ENCODE measurements around the gene KITLG. TPM values are rescaled to one million over a fixed set of nuclear protein-coding genes. Genes with fewer than 3 reads are reported as not detected.
"Not testable (repeated sequence)": the region's sequence is repeated elsewhere in the genome, so short reads cannot be mapped to it uniquely, and the experiment has no call there.

The KITLG gene
- polyA plus RNA-seq, 4 donors = 29.6 to 40.9 (median 38.0) TPM

- no peak for DNase-seq (ENCODE audit: low read depth in 4 of 4, low spot score in 3 of 4)
These were observed 2.7 kb downstream of the KITLG start for GRCh38 chr12:88577537-88577936.

GRCh38 chr12:88576866-88577265, 3.4 kb downstream of the KITLG start:
- no peak for DNase-seq (ENCODE audit: low read depth in 4 of 4, low spot score in 3 of 4)

GRCh38 chr12:88575361-88575970, 4.8 kb downstream of the KITLG start:
- no peak for DNase-seq (ENCODE audit: low read depth in 4 of 4, low spot score in 3 of 4)

GRCh38 chr12:88574278-88574677, 6.0 kb downstream of the KITLG start:
- DNase-seq (ENCODE audit: low read depth in 4 of 4, low spot score in 3 of 4) = no peak

- no peak for DNase-seq (ENCODE audit: low read depth in 4 of 4, low spot score in 3 of 4)
These were observed 6.7 kb downstream of the KITLG start for GRCh38 chr12:88573583-88573982.

GRCh38 chr12:88572781-88573549, 7.3 kb downstream of the KITLG start:
- DNase-seq (ENCODE audit: low read depth in 4 of 4, low spot score in 3 of 4) = no peak

- no peak for DNase-seq (ENCODE audit: low read depth in 4 of 4, low spot score in 3 of 4)
These were observed 8.7 kb downstream of the KITLG start for GRCh38 chr12:88571543-88571942.

- DNase-seq (ENCODE audit: low read depth in 4 of 4, low spot score in 3 of 4) = no peak
These were observed 10.2 kb downstream of the KITLG start for GRCh38 chr12:88570103-88570502.

GRCh38 chr12:88566430-88566829, 13.8 kb downstream of the KITLG start:
- DNase-seq (ENCODE audit: low read depth in 4 of 4, low spot score in 3 of 4) = no peak

GRCh38 chr12:88562846-88563582, 17.3 kb downstream of the KITLG start:
- DNase-seq (ENCODE audit: low read depth in 4 of 4, low spot score in 3 of 4) = no peak

- DNase-seq (ENCODE audit: low read depth in 4 of 4, low spot score in 3 of 4) = no peak
These were observed 18.1 kb downstream of the KITLG start for GRCh38 chr12:88562151-88562550.

GRCh38 chr12:88559772-88560171, 20.5 kb downstream of the KITLG start:
- DNase-seq (ENCODE audit: low read depth in 4 of 4, low spot score in 3 of 4) = no peak

- no peak for DNase-seq (ENCODE audit: low read depth in 4 of 4, low spot score in 3 of 4)
These were observed 21.1 kb downstream of the KITLG start for GRCh38 chr12:88559199-88559598.

GRCh38 chr12:88558340-88558867, 21.9 kb downstream of the KITLG start:
- no peak for DNase-seq (ENCODE audit: low read depth in 4 of 4, low spot score in 3 of 4)

- no peak for DNase-seq (ENCODE audit: low read depth in 4 of 4, low spot score in 3 of 4)
These were observed 24.0 kb downstream of the KITLG start for GRCh38 chr12:88556213-88556774.

- DNase-seq (ENCODE audit: low read depth in 4 of 4, low spot score in 3 of 4) = no peak
These were observed 26.2 kb downstream of the KITLG start for GRCh38 chr12:88553941-88554658.

- DNase-seq (ENCODE audit: low read depth in 4 of 4, low spot score in 3 of 4) = no peak
These were observed 27.6 kb downstream of the KITLG start for GRCh38 chr12:88552610-88553079.

GRCh38 chr12:88549929-88550328, 30.3 kb downstream of the KITLG start:
- DNase-seq (ENCODE audit: low read depth in 4 of 4, low spot score in 3 of 4) = no peak

- DNase-seq (ENCODE audit: low read depth in 4 of 4, low spot score in 3 of 4) = not testable (repeated sequence)
These were observed 32.3 kb downstream of the KITLG start for GRCh38 chr12:88547949-88548348.

- no peak for DNase-seq (ENCODE audit: low read depth in 4 of 4, low spot score in 3 of 4)
These were observed 33.4 kb downstream of the KITLG start for GRCh38 chr12:88546853-88547252.

All from right renal pelvis (tissue), 4 donors.